ENCODE results near the gene GHRH.
A peak's percentile ranks its signal among the peaks of the same experiment; 100 is the strongest.

Gene GHRH

GRCh38 chr20:37290158-37290810 lies 28.7 kb upstream of the GHRH start:
- no peak for DNase-seq

GRCh38 chr20:37288091-37288490 lies 26.5 kb upstream of the GHRH start:
- DNase-seq: no peak

- no peak for DNase-seq
Observed at GRCh38 chr20:37285664-37286374, 24.2 kb upstream of the GHRH start.

GRCh38 chr20:37284691-37285161 lies 23.1 kb upstream of the GHRH start:
- DNase-seq: no peak

GRCh38 chr20:37283530-37284195 lies 22.0 kb upstream of the GHRH start:
- no peak for DNase-seq

GRCh38 chr20:37282556-37282955 lies 20.9 kb upstream of the GHRH start:
- DNase-seq: peak; percentile 69

- DNase-seq: no peak
Observed at GRCh38 chr20:37280403-37280802, 18.8 kb upstream of the GHRH start.

DNA sequence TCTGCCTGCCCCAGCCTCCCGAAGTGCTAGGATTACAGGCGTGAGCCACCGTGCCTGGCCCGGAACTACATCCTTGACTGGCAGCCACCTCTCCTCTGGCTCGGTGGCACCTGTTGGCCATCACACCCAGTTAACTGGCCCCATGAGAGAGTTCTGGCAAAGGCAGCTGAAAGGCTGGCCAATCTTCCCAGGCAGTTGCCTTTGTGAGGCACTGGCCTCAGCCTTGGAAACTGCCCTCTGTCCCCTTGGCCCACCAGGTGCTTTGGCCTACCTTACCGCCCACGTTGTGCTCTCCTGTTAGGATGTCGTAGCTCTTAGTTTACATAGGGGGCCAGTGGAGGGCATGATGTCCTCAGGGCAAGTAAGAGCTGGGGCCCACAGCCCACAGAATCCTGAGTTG lies 18.2 kb upstream of the GHRH start:
- DNase-seq: no peak

- peak; percentile 67 for DNase-seq
Observed at GRCh38 chr20:37278966-37279590, 17.5 kb upstream of the GHRH start.

GRCh38 chr20:37277253-37277593 lies 15.6 kb upstream of the GHRH start:
- no peak for DNase-seq

DNA sequence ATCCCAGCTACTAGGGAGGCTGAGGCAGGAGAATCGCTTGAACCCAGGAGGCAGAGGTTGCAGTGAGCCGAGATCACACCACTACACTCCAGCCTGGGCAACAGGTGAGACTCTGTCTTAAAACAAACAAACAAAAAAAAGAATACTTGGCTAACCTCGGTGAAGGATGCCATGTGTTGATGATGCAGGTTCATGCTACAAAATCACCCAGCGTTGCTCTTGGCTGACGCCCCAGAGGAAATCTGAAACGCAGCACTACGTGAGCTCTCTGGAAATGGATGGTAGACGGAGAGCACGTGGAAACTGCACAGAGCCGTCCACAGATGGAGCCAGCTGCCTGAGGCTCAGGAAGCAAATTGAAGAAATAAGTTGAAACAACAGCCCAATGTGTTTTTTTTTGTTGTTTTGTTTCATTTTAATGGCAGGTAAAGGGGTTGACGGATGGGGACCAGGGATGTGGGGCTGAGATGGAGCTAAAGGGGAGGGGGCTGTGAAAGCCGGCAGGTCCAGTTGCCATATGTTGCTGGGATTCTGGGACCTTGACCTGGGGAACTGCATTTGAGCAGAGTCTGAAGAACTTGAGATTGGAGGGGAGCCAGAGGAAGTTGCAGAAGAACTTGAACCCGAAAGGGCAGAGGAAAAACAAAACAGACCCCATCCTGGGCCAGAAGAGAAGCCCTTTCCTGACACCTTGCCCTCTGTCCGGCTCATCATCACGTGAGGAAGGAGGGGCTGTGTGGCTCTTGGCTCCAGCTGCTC lies 15.1 kb upstream of the GHRH start:
- DNase-seq: peak; percentile 53

- DNase-seq: no peak
Observed at GRCh38 chr20:37274851-37275524, 13.4 kb upstream of the GHRH start.

DNA sequence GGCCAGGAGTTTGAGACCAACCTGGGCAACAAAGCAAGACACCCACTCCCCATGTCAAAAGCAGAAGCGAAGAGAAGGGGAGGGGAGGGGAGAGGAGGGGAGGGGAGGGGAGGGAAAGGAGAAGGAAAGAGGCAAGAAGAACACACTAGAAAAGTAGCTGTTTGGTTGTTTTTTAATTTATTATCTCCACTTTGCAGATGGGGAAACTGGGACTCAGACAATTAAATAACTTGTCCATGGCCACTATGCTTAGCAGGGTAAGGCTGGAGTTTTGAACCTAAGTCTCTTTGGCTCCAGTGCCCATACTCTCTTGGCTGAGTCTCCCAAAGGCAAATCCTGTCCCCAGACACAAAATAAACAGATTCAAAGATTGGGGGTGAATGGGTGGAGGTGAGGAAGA lies 12.4 kb upstream of the GHRH start:
- DNase-seq: no peak

GRCh38 chr20:37271421-37271768 lies 9.8 kb upstream of the GHRH start:
- DNase-seq: no peak

- no peak for DNase-seq
Observed at GRCh38 chr20:37270576-37271420, 9.2 kb upstream of the GHRH start.

- no peak for DNase-seq
Observed at GRCh38 chr20:37267667-37268313, 6.2 kb upstream of the GHRH start.

DNA sequence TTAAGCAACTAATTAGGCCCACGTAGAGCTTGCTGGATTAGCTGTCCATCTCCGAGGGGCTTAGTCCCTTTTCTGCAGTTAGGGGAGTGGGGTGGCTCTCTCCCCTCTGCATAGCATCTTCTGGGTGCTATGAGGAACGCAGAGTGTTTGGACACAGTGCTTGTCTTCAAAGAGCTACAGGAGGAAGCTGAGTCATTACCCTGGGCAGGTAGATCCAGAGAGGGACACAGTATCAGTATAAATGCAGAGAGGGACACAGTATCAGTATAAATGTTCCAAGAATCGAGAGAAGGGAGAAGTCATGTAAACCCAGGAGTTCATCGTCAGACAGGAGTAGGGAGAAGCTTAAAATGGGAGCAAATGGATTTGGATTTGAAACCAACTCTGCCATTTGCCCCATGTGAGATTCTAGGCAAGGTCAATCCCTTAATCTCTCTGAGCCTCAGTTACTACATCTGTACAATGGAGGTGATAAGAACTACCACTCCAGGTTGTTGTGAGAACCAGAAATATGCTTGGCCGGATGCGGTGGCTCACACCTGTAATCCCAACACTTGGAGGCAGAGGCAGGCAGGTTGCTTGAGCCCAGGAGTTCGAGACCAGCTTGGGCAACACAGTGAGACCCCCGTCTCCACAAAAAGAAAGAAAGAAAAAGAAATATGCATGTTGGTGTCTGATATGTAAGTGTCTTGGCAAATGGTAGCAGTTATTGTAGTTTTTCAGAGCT lies 5.5 kb upstream of the GHRH start:
- no peak for DNase-seq

DNA sequence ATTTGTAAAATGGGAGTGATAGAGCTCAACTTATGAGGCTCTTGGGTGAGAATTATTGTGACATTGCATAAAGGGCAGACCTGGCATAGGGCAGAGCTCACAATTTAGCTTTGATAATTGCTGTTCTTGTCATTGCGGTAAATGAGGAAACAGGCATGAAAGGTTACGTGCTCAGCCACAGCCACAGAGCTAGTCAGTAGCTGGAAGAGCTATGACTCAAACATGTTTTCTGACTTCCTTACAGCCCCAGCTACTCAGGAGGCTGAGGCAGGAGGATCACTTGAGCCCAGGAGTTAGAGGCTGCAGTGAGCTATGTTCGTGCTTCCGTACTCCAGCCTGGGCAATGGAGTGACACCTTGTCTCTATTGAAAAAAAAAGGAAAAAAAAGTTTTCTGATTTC lies 3.5 kb upstream of the GHRH start:
- DNase-seq: no peak

- no peak for DNase-seq
Observed at GRCh38 chr20:37263686-37264085, 2.1 kb upstream of the GHRH start.

GRCh38 chr20:37262505-37262904 lies 891 bp upstream of the GHRH start:
- no peak for DNase-seq

Data from EL (cell line).